H1 (cell line): Measurements from ENCODE around the gene ANO2. TPM values are rescaled to one million over a fixed set of nuclear protein-coding genes. Genes with fewer than 3 reads are reported as not detected.

ENCODE experiments used
- CTCF ChIA-PET: fragments of 300-600 bp; sonication (Branson Sonifier 250); formaldehyde crosslinking; loops from one replicate; lab custom pipeline; 2021; ENCODE audit not compliant: partially characterized antibody; lab: Charles Lee
- POLR2A ChIA-PET: fragments of 300-600 bp; sonication (Branson Sonifier 250); formaldehyde crosslinking; loops from one replicate; lab custom pipeline; 2021; ENCODE audit warnings: inconsistent platforms; ENCODE audit not compliant: partially characterized antibody; lab: Charles Lee
- DNase-seq, 2 experiments: peaks; one replicate each; pipeline versions ENCODE4 v3.0.0 to v3.0.0-alpha.2; 2010 to 2022; ENCODE audit warnings: low spot score in 2 of 2, low read depth in 1 of 2, mixed read lengths in 1 of 2
- FAIRE-seq: peaks from 2 replicates; lab custom pipeline; 2011; peaks lifted over from hg19 to GRCh38; lab: Jason Lieb, UNC
- H2AFZ ChIP-seq: 2 replicates; pipeline ENCODE4 v1.8.1; 2012; ENCODE audit warnings: low read length, inconsistent platforms
- H2AK5ac ChIP-seq: 2 replicates; pipeline ENCODE4 v1.6.1; 2013; ENCODE audit warnings: low read depth, low read length
- H2BK120ac ChIP-seq: replicated peaks from 2 replicates; pipeline ENCODE3; 2013; ENCODE audit warnings: low read depth, low read length, inconsistent platforms
- H2BK12ac ChIP-seq: 2 replicates; pipeline ENCODE4 v1.6.1; 2013; ENCODE audit warnings: low read depth, low read length
- H2BK15ac ChIP-seq: 2 replicates; pipeline ENCODE4 v1.6.1; 2013; ENCODE audit warnings: low read length
- H2BK20ac ChIP-seq: 2 replicates; pipeline ENCODE4 v1.6.1; 2013; ENCODE audit warnings: low read length
- H2BK5ac ChIP-seq: 2 replicates; pipeline ENCODE4 v1.6.1; 2013; ENCODE audit warnings: low read depth, low read length
- H3K14ac ChIP-seq: 2 replicates; pipeline ENCODE4 v1.6.1; 2013; ENCODE audit warnings: inconsistent platforms; ENCODE audit not compliant: insufficient read length
- H3K18ac ChIP-seq: 2 replicates; pipeline ENCODE4 v1.6.1; 2013; ENCODE audit warnings: low read length; ENCODE audit errors: extremely low read depth
- H3K23ac ChIP-seq: 2 replicates; pipeline ENCODE4 v1.6.1; 2013; ENCODE audit warnings: inconsistent platforms; ENCODE audit not compliant: insufficient read length
- H3K23me2 ChIP-seq: 2 replicates; pipeline ENCODE4 v1.6.1; 2013; ENCODE audit warnings: low read depth, low read length
- H3K27ac ChIP-seq: 2 replicates; pipeline ENCODE4 v1.6.1; 2011; ENCODE audit warnings: low read depth, low read length, inconsistent platforms
- H3K27me3 ChIP-seq, 4 experiments: replicated peaks in 1 of 4; 1 replicate in 1 of 4; 2 replicates in 3 of 4; pipeline versions ENCODE4 v1.6.1 to v1.8.1; 2011 to 2013; ENCODE audit warnings: low read length in 3 of 4, mild to moderate bottlenecking in 3 of 4, inconsistent platforms in 2 of 4, mixed read lengths in 2 of 4, moderate library complexity in 1 of 4; ENCODE audit not compliant: control insufficient read depth in 3 of 4, insufficient read depth in 3 of 4; ENCODE audit errors: extremely low read depth in 1 of 4
- H3K36me3 ChIP-seq, 4 experiments: 2 replicates each; pipeline versions ENCODE4 v1.6.1 to v1.8.1; 2011 to 2013; ENCODE audit warnings: mild to moderate bottlenecking in 4 of 4, low read length in 3 of 4, moderate library complexity in 2 of 4, control low read depth in 1 of 4, inconsistent platforms in 1 of 4; ENCODE audit not compliant: insufficient read depth in 4 of 4, control insufficient read depth in 2 of 4
- H3K4ac ChIP-seq: replicated peaks from 2 replicates; pipeline ENCODE3; 2013; ENCODE audit warnings: low read length, low read depth, mixed read lengths, inconsistent platforms; ENCODE audit not compliant: insufficient read length
- H3K4me1 ChIP-seq, 4 experiments: replicated peaks in 1 of 4; 1 replicate in 1 of 4; 2 replicates in 3 of 4; pipeline versions ENCODE4 v1.6.1 to v1.8.1; 2011 to 2013; ENCODE audit warnings: low read length in 3 of 4, inconsistent platforms in 2 of 4, mixed read lengths in 1 of 4; ENCODE audit not compliant: insufficient read depth in 4 of 4, control insufficient read depth in 3 of 4
- H3K4me2 ChIP-seq, 2 experiments: 2 replicates each; pipeline versions ENCODE4 v1.6.1 to v1.8.1; 2011 to 2013; ENCODE audit warnings: low read depth in 2 of 2, low read length in 2 of 2, control low read depth in 1 of 2, inconsistent platforms in 1 of 2, mild to moderate bottlenecking in 1 of 2; ENCODE audit not compliant: insufficient read depth in 1 of 2
- H3K4me3 ChIP-seq, 4 experiments: fragments of 200-600, 300-600 bp in 1 of 4; sonication (generic), shearing (Covaris generic), sonication (Bioruptor Twin) in 1 of 4; 2 replicates each; pipeline versions ENCODE4 v1.5.1 to v1.8.1; 2011 to 2016; ENCODE audit warnings: low read length in 4 of 4, low read depth in 3 of 4, control low read depth in 2 of 4, inconsistent platforms in 2 of 4, mild to moderate bottlenecking in 2 of 4, mixed read lengths in 1 of 4, moderate library complexity in 1 of 4; ENCODE audit not compliant: insufficient read depth in 2 of 4; ENCODE audit errors: extremely low read depth in 1 of 4
- H3K56ac ChIP-seq: replicated peaks from 2 replicates; pipeline ENCODE3; 2013; ENCODE audit warnings: low read depth, mild to moderate bottlenecking, mixed read lengths, low read length, inconsistent platforms; ENCODE audit not compliant: insufficient read length
- H3K79me1 ChIP-seq: 2 replicates; pipeline ENCODE4 v1.6.1; 2013; ENCODE audit warnings: low read depth, low read length, control low read depth
- H3K79me2 ChIP-seq, 2 experiments: 2 replicates each; pipeline versions ENCODE4 v1.6.1 to v1.8.1; 2012 to 2013; ENCODE audit warnings: low read length in 2 of 2, mild to moderate bottlenecking in 2 of 2, inconsistent platforms in 1 of 2; ENCODE audit not compliant: insufficient read depth in 2 of 2, control insufficient read depth in 1 of 2
- H3K9ac ChIP-seq, 4 experiments: replicated peaks in 1 of 4; 1 replicate in 1 of 4; 2 replicates in 3 of 4; pipeline versions ENCODE4 v1.6.1 to v1.8.1; 2011 to 2013; ENCODE audit warnings: low read depth in 3 of 4, low read length in 3 of 4, control low read depth in 2 of 4, mild to moderate bottlenecking in 2 of 4, moderate library complexity in 2 of 4, inconsistent platforms in 1 of 4; ENCODE audit errors: extremely low read depth in 1 of 4
- H3K9me3 ChIP-seq, 2 experiments: 2 replicates each; pipeline versions ENCODE4 v1.6.1 to v1.8.1; 2012 to 2013; ENCODE audit warnings: mild to moderate bottlenecking in 2 of 2, moderate library complexity in 2 of 2, control low read depth in 1 of 2, inconsistent platforms in 1 of 2, low read depth in 1 of 2, low read length in 1 of 2, mixed read lengths in 1 of 2; ENCODE audit not compliant: insufficient read depth in 2 of 2
- H4K20me1 ChIP-seq, 2 experiments: replicated peaks in 1 of 2; 2 replicates each; pipeline versions ENCODE3 to v1.8.1; 2011 to 2013; ENCODE audit warnings: inconsistent platforms in 2 of 2, low read length in 2 of 2, mild to moderate bottlenecking in 1 of 2; ENCODE audit not compliant: insufficient read depth in 2 of 2, control insufficient read depth in 1 of 2
- H4K5ac ChIP-seq: 2 replicates; pipeline ENCODE4 v1.6.1; 2013; ENCODE audit warnings: low read length, low read depth, mixed read lengths, inconsistent platforms; ENCODE audit not compliant: insufficient read length
- H4K8ac ChIP-seq: 2 replicates; pipeline ENCODE4 v1.8.0; 2013; ENCODE audit warnings: mild to moderate bottlenecking, moderate library complexity, low read length, inconsistent platforms; ENCODE audit not compliant: insufficient read depth; ENCODE audit errors: extremely low read depth
- H4K91ac ChIP-seq: replicated peaks from 2 replicates; pipeline ENCODE3; 2013; ENCODE audit warnings: low read length, mixed read lengths, inconsistent platforms; ENCODE audit not compliant: insufficient read length
- BRCA1 ChIP-seq: IDR thresholded peaks from 2 replicates; pipeline ENCODE4 v1.6.1; 2012; ENCODE audit warnings: low read depth, low read length, improper control_type of control experiment
- JUN ChIP-seq: IDR thresholded peaks from 2 replicates; pipeline ENCODE4 v1.6.1; 2011; ENCODE audit warnings: low read depth, mild to moderate bottlenecking, improper control_type of control experiment, low read length
- JUND ChIP-seq: IDR thresholded peaks from 2 replicates; pipeline ENCODE4 v1.6.1; 2011; ENCODE audit warnings: mild to moderate bottlenecking, improper control_type of control experiment, low read length
- RAD21 ChIP-seq, 2 experiments: IDR thresholded peaks in 1 of 2; conservative IDR thresholded peaks in 1 of 2; 2 replicates each; pipeline ENCODE4 v1.6.1; 2011; ENCODE audit warnings: low read depth in 2 of 2, low read length in 2 of 2, improper control_type of control experiment in 1 of 2, inconsistent platforms in 1 of 2, mild to moderate bottlenecking in 1 of 2, moderate library complexity in 1 of 2
- SIRT6 ChIP-seq: IDR thresholded peaks from one replicate; pipeline ENCODE4 v1.7.1; 2012; ENCODE audit warnings: low read length, inconsistent platforms
- TAF7 ChIP-seq: optimal IDR thresholded peaks from 2 replicates; pipeline ENCODE3; 2011; ENCODE audit warnings: low read depth, mild to moderate bottlenecking, inconsistent platforms, low read length, moderate library complexity, borderline replicate concordance
- WGBS, 2 experiments: shearing (Covaris generic) in 1 of 2; methylation state at CpG; one replicate each; pipeline versions ENCODE4 v1.1.6 to v1.1.7; 2013 to 2015; ENCODE audit warnings: low lambda C conversion rate in 2 of 2, mixed read lengths in 2 of 2, inconsistent platforms in 1 of 2, low coverage in 1 of 2, missing lambda C conversion rate in 1 of 2; ENCODE audit not compliant: insufficient replicate concordance in 2 of 2, insufficient coverage in 1 of 2, insufficient read length in 1 of 2; ENCODE audit errors: extremely low coverage in 1 of 2, missing lambda C conversion rate in 1 of 2; 5-methylcytosine and 5-hydroxymethylcytosine counted together
- polyA plus RNA-seq, 7 experiments: library from polyadenylated mRNA; depleted of rRNA in 3 of 7; stranded (reverse) in 5 of 7; unstranded in 2 of 7; fragments of >200 nt in 5 of 7; fragments of 200-250 nt in 2 of 7; gene quantifications; 1 replicate in 5 of 7; 2 replicates in 1 of 7; 4 replicates in 1 of 7; pipeline versions ENCODE4 v1.2.1 to v1.2.3, GENCODE V29; 2011 to 2013; ENCODE audit warnings: missing spikeins in 2 of 7, mixed read lengths in 2 of 7
- total RNA-seq: library from RNA; stranded (reverse); fragmentation: NEBNext Ultra II Directional; extraction: Animal tissue kit (Norgen Biotek cat#: 25700); gene quantifications from 2 replicates; pipeline ENCODE4 v1.2.1, GENCODE V29; 2021
- TF ChIP-seq, protein P1 (sequence below): IDR thresholded peaks from 2 replicates; pipeline ENCODE4 v1.6.1; 2012; ENCODE audit warnings: low read length, inconsistent platforms

The ANO2 gene
- total and polyA plus RNA-seq, 2 of the 8 experiments (the other 6 are each of a cell fraction or from before 2014, with no cell fraction given) = 1.9 to 5.5 TPM

DNA sequence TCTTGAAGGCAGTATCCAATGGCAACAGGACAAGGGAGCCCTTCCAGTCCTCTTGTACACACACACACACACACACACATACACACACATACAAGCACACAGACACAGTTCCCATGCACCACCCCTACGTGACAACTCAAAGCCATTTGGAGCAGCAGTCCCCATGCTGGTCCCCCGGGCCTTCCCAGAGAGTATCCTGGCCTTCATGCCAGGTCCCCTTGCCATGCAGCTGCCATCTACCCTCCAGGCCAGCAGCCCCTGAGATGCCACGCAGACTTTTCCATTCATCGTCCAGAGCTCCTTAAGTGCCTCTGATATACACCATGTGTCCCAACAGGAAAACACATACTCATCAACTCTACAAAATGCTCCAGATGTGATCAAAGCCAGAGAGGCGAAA lies 159.5 kb downstream of the ANO2 start:
- Histone ChIP-seq H3K4me3 (no peak overlapping the region), H3K27ac (no peak overlapping the region), H2BK120ac (no peak overlapping the region), H3K56ac (no peak overlapping the region), H3K14ac (no peak overlapping the region), H3K4me2 (no peak overlapping the region), H3K36me3 (no peaks in the 10 kb centered on the region), H3K4me1 (no peaks in the 10 kb centered on the region), H2BK12ac (no peak overlapping the region), H4K20me1 (no peaks in the 10 kb centered on the region), H4K5ac (no peak overlapping the region), H2BK15ac (no peak overlapping the region), H3K27me3 (no peaks in the 10 kb centered on the region), H3K9me3 (no peaks in the 10 kb centered on the region), H2BK5ac (no peak overlapping the region), H3K18ac (no peak overlapping the region), H2BK20ac (no peak overlapping the region), H3K4ac (no peak overlapping the region), H3K23ac (no peak overlapping the region), H4K91ac (no peak overlapping the region), H2AFZ (no peak overlapping the region), H3K23me2 (no peaks in the 10 kb centered on the region), H3K9ac (no peak overlapping the region), H3K79me1 (no peaks in the 10 kb centered on the region), H3K79me2 (no peaks in the 10 kb centered on the region), H2AK5ac (no peak overlapping the region), H4K8ac (no peak overlapping the region)
- CTCF ChIA-PET = interaction anchor here (0.6 to 4.7 kb wide), 3 partner anchors 11 to 879 kb away, joined by 3 to 25 read pairs (median 3); no protein-coding TSS in a partner anchor
- 95% methylated on average over 5 of the region's 5 CpGs; no CpG with 5 or more reads in 1 of the 2 experiments for WGBS, 2 experiments
- no peak for DNase-seq
- POLR2A ChIA-PET = no interaction called here
- TF ChIP-seq JUN (no peak), SIRT6 (no peak), BRCA1 (no peak), JUND (no peak), RAD21 (IDR thresholded peaks at IDR 0.05 in 1 of 2, conservative IDR thresholded peaks at IDR 0.05 in 1 of 2; ENCODE audit: low read depth in 2 of 2, low read length in 2 of 2) (no peak), TAF7 (no peak)
- TF ChIP-seq, protein P1, sequence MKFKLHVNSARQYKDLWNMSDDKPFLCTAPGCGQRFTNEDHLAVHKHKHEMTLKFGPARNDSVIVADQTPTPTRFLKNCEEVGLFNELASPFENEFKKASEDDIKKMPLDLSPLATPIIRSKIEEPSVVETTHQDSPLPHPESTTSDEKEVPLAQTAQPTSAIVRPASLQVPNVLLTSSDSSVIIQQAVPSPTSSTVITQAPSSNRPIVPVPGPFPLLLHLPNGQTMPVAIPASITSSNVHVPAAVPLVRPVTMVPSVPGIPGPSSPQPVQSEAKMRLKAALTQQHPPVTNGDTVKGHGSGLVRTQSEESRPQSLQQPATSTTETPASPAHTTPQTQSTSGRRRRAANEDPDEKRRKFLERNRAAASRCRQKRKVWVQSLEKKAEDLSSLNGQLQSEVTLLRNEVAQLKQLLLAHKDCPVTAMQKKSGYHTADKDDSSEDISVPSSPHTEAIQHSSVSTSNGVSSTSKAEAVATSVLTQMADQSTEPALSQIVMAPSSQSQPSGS = no peak
- no peak for FAIRE-seq
